ENCODE data around the gene TMEM182.

Gene TMEM182

GRCh38 chr2:102765061-102765460 lies 3.2 kb downstream of the TMEM182 start:
- DNase-seq (ENCODE audit: low read depth in 2 of 3, low spot score in 2 of 3): no peak

GRCh38 chr2:102768253-102768652 lies 6.4 kb downstream of the TMEM182 start:
- DNase-seq (ENCODE audit: low read depth in 2 of 3, low spot score in 2 of 3): no peak

- DNase-seq (ENCODE audit: low read depth in 2 of 3, low spot score in 2 of 3): no peak
Observed at GRCh38 chr2:102768892-102769291, 7.1 kb downstream of the TMEM182 start.

DNA sequence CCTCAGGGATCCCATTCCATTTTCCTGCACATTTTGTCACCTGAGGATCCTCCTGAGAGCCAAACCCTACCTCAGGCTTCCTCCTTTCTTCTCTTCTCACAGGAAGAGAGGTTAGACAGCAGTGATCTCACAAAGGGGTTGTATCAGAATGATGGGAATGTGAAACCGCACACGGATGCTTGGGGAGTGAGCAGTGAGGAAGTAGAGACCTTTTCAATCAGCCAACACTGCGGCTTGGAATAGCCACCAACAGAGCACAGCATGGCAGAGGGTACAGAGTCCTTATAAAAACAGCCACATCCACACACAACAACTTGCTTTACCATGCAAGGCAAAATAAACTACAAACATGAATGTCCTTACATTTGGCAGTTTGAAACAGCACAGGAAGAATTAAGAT lies 8.7 kb downstream of the TMEM182 start:
- no peak for DNase-seq (ENCODE audit: low read depth in 2 of 3, low spot score in 2 of 3)

DNA sequence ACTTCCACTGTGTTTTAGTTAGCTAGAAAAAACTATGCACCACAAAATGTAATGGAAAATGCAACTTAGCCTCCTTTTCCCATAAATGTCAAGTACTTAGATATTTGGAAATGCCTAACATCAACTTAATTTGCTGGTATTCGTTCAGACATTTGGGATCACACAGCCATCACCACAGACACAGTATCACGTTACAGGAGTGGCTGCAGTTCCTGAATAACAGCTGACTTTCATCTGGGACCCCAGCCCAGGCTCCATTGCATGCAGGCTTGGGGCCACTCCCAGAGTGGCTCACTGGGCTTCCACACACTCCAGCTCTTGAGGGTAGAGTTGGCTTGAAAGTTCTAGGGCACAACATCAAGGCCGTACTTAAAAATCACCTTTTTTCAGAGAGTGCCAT lies 9.3 kb downstream of the TMEM182 start:
- DNase-seq (ENCODE audit: low read depth in 2 of 3, low spot score in 2 of 3): no peak

DNA sequence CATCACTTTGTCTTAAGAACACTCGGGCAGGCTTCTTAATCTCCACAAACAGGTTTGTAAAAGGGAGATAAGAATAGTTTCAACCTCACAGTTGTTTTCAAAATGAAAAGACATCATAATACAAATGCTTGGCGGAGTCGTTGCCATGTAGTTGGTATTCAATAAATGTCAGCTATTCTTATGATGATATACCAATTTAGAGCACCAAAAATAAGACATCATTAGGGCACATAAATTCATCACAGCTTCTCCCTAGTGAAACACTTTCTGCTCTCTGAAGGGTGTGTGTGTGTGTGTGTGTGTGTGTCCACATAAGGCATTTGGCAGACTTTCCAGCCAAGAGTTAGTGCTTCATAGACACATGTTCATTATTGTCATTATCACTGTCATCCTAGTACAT lies 10.8 kb downstream of the TMEM182 start:
- no peak for DNase-seq (ENCODE audit: low read depth in 2 of 3, low spot score in 2 of 3)

DNA sequence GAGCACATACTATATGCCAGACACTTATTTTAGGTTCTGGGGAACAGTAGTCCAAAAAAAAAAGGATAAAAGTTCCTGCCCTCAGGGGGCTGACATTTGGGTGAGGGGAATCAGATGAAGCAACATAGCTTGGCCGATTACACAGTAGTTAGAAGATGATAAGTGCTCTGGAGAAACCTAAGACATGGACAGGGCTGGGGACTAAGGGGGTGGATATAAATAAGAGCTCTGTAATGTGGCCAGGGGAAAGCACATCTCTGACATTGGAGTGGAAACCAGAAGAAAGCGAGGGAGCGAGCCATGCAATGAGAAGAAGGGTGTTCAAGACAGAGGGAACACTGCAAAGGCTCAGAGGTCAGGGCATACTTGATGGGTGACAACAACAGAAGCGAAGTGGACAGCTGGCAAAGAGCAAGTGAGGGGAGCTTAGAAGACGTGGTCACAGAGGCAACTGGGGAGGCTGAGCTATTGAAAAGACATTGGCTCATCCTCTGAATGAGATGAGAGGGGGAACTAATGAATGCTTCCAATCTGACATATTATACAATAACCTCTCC lies 11.4 kb downstream of the TMEM182 start:
- DNase-seq (ENCODE audit: low read depth in 2 of 3, low spot score in 2 of 3): no peak

- DNase-seq (ENCODE audit: low read depth in 2 of 3, low spot score in 2 of 3): no peak
Observed at GRCh38 chr2:102778260-102778659, 16.4 kb downstream of the TMEM182 start.

DNA sequence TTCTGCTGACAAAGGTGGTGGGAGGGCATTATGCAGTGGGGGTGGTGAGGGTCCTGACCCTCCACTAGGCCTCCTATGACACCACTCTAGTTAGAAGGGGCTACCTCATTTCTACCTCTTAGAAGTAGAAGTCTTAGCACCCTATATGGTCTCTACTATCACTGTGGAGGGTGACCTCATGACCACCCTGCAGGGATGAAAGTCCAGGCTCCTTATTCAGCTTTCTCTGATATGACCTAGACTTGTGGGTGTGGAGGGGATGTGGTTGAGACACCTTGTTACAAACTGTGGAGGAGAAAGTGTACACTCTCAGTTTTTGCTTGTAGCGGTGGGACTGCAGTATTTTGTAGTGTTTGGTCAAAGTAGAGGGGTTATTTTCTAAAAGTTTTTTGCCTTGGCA lies 18.6 kb downstream of the TMEM182 start:
- no peak for DNase-seq (ENCODE audit: low read depth in 2 of 3, low spot score in 2 of 3)

DNA sequence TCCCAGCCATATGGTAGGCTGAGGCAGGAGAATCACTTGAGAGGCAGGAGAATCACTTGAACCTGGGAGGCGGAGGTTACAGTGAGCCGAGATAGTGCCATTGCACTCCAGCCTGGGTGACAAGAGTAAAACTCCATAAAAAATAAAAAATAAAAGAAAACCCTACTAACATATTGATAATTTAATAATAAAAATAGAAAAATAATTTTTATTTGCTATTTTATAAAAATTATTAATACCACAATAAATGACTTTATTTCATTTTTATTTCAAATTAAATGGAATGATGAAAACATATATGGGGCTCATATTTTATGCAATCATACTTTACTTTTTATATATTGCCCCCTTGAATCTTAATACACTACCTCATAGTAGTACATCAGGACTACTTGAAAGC lies 20.4 kb downstream of the TMEM182 start:
- DNase-seq (ENCODE audit: low read depth in 2 of 3, low spot score in 2 of 3): no peak

DNA sequence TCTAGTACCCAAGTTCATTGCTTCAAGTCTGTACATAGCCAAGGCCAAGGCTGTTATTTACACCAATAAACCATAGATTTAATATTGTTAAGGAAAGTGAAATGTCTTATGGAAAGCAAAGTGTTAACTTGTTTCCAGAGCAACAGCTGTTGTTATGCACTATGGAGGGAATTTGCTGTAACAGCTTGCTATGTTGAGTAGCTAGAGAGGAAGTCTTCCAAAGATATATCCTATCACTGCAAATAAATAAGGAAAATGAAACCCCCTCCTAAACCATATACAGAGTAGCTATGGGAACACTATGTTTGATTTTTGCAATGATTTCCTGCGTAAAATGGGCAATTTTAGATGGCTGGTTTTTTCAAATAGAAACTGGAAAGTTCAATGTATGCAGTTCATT lies 21.1 kb downstream of the TMEM182 start:
- no peak for DNase-seq (ENCODE audit: low read depth in 2 of 3, low spot score in 2 of 3)

GRCh38 chr2:102783506-102784183 lies 21.8 kb downstream of the TMEM182 start:
- DNase-seq (ENCODE audit: low read depth in 2 of 3, low spot score in 2 of 3): no peak

GRCh38 chr2:102784940-102785339 lies 23.1 kb downstream of the TMEM182 start:
- DNase-seq (ENCODE audit: low read depth in 2 of 3, low spot score in 2 of 3): no peak

GRCh38 chr2:102788216-102788884 lies 26.5 kb downstream of the TMEM182 start:
- no peak for DNase-seq (ENCODE audit: low read depth in 2 of 3, low spot score in 2 of 3)

GRCh38 chr2:102788885-102789260 lies 27.0 kb downstream of the TMEM182 start:
- no peak for DNase-seq (ENCODE audit: low read depth in 2 of 3, low spot score in 2 of 3)

DNA sequence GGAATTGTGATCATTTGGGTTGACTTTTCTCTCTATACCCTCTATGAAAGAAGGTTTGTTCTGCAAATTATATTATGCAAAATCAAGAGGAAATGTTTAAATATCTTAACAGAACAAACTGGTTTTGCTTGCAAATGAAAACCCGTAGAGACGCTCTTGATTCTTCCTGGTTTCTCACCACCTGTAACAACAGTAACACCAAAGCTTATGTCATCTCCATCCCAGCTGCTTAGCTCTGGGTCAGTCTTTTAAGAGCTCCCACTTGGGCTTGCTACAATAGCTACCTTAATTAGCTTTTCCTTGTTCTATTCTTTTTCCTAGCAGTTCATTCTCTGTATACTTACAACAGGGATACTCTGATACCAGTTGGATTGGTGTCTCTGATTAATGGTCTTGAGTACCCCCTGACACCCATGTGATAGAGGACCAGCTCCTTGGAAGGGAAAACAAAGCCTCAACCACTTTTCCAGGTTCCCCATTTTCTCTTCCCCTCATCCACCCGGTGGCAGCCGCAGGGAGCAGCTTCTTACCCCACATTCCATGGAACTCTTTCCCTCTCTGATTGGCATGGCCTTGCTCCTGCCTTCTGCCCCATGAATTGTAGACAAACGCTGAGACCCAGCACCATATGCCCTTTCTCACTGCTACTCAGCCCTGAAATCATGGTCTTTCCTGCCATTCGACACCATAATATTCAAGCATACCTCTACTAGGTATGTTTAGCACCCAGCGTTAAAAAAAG lies 27.7 kb downstream of the TMEM182 start:
- no peak for DNase-seq (ENCODE audit: low read depth in 2 of 3, low spot score in 2 of 3)

DNA sequence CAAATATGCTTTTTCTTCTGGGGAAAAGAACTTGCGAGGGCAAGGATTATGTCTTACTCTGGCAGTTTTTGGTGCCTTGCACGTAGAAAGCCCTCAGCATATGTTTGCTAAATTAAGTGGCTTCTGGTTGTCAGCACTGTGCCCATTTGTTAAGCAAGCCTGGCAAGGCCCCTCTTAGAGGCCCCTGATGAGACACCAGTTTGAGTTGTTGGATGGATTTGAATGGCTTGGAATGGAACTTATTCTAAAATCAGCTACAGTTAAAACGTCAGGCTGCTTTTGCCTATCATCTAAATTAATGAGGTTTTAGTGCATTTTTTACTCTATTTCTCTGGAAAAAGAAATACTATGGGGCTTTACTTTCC lies 28.2 kb downstream of the TMEM182 start:
- DNase-seq (ENCODE audit: low read depth in 2 of 3, low spot score in 2 of 3): no peak

DNA sequence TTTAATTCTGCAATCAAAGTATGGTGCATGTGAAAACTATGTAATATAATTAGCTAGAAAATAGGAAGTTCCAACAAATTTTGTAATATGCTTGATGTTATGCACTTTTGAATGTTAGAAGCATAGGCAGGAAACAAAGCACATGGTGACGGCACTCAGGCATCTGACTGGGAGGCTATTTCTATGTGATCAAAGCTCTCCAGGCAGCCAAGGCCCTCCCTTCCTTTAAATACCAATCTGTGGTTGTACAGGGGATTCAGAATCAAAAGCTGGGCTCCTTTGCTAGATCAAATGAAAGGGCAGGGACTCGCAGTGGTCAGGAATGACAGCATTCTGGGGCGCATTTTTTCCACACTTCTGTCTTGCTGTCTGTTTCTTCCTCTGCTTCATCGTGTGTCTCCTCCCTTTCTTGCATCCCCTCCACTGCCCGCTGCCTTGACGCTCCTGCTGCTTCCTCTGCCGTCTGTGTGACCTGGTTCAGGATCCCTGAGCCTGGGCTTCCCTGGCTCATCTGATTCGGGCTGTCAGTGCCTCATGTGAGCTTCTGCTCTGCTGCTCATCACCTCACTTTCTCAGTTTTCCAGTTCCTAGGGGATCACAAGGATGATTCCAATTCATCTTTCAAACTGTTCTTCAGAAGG lies 30.9 kb downstream of the TMEM182 start:
- no peak for DNase-seq (ENCODE audit: low read depth in 2 of 3, low spot score in 2 of 3)

DNA sequence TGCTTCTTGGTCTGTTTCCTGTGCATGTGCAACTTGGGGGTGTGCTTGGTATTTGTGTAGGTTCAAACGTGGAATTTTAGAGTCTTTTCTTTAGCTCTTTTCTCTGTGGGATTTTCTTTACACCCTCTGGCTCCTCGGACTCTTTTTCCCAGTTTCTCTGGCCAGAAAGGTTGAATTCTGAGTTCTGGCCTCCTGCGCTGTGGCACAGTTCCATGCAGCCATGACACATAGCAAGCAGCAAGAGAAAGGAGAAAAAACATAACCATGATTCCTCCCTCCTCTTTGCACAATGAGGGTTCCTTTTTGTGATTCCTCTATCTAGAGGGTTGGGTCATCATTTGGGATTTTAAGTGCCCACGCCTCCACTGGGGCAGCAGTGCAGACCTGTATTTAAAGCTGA lies 33.8 kb downstream of the TMEM182 start:
- DNase-seq (ENCODE audit: low read depth in 2 of 3, low spot score in 2 of 3): no peak

DNA sequence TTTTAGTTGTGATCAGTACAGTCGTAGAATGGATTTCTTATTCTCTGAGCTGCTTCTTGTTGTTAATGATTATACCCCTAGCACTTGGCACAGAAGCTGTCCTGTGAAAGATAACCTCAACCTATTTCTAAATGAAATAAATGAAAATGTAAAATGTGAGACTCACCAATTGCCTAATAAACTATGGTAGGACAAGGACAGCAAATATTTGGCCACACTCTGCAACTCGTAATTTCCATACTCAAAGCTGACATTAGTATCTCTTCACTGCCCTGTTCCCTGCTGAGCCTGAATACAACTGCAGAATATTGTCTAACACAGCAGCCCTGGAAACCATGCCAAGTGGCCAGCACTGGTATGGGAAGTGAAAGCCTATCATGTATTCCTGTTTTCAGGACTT lies 34.5 kb downstream of the TMEM182 start:
- DNase-seq (ENCODE audit: low read depth in 2 of 3, low spot score in 2 of 3): no peak

- no peak for DNase-seq (ENCODE audit: low read depth in 2 of 3, low spot score in 2 of 3)
Observed at GRCh38 chr2:102797486-102797885, 35.7 kb downstream of the TMEM182 start.

GRCh38 chr2:102798181-102798580 lies 36.4 kb downstream of the TMEM182 start:
- no peak for DNase-seq (ENCODE audit: low read depth in 2 of 3, low spot score in 2 of 3)

All from activated CD8-positive, alpha-beta memory T cell treated with anti-CD3 and anti-CD28 coated beads for 48 hours (primary cell).